Sigmoid colon (tissue), 3 donors: ENCODE data around the gene COMMD1.

ENCODE experiments used
- POLR2A ChIP-seq, 2 donors: fragments of 450-650 bp; IDR thresholded peaks; one replicate each; pipeline ENCODE4 v1.6.1; 2016; ENCODE audit warnings: antibody characterized with exemption in 2 of 2, mild to moderate bottlenecking in 2 of 2, moderate library complexity in 2 of 2
- TF ChIP-seq, protein P1 (sequence below), 4 experiments: fragments of 450-650 bp in 3 of 4; fragments of 200-600 bp in 1 of 4; IDR thresholded peaks; one replicate each; pipeline ENCODE4 v1.5.1; 2016 to 2019; ENCODE audit warnings: antibody characterized with exemption in 4 of 4, mild to moderate bottlenecking in 3 of 4, moderate library complexity in 2 of 4

GRCh38 chr2:61888267-61889055, 17.0 kb upstream of the COMMD1 start, which contains the start of gene CCT4:
- TF ChIP-seq, protein P1, sequence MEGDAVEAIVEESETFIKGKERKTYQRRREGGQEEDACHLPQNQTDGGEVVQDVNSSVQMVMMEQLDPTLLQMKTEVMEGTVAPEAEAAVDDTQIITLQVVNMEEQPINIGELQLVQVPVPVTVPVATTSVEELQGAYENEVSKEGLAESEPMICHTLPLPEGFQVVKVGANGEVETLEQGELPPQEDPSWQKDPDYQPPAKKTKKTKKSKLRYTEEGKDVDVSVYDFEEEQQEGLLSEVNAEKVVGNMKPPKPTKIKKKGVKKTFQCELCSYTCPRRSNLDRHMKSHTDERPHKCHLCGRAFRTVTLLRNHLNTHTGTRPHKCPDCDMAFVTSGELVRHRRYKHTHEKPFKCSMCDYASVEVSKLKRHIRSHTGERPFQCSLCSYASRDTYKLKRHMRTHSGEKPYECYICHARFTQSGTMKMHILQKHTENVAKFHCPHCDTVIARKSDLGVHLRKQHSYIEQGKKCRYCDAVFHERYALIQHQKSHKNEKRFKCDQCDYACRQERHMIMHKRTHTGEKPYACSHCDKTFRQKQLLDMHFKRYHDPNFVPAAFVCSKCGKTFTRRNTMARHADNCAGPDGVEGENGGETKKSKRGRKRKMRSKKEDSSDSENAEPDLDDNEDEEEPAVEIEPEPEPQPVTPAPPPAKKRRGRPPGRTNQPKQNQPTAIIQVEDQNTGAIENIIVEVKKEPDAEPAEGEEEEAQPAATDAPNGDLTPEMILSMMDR (IDR thresholded peaks at IDR 0.05): no peak
- TF ChIP-seq POLR2A (IDR thresholded peaks at IDR 0.05): peak; percentile 71
